A549 (cell line): ENCODE results near the gene TTC28.

Experiments
- EP300 ChIP-seq, 2 experiments: fragments of >200 bp; sonication (Bioruptor Twin); formaldehyde crosslinking; IDR thresholded peaks; 2 replicates in 1 of 2; 3 replicates in 1 of 2; pipeline ENCODE4 v1.6.1; 2016 to 2017
- POLR2AphosphoS2 ChIP-seq: conservative IDR thresholded peaks from 2 replicates; pipeline ENCODE4 v1.6.1; 2012; ENCODE audit warnings: low read length, improper control_type of control experiment, inconsistent platforms
- TF ChIP-seq, protein P1 (sequence below): fragments of >200 bp; sonication (Bioruptor Twin); formaldehyde crosslinking; IDR thresholded peaks from 3 replicates; pipeline ENCODE4 v1.5.1; 2016
- TF ChIP-seq, protein P2 (sequence below): fragments of 200-600 bp; sonication (generic); IDR thresholded peaks from 2 replicates; pipeline ENCODE4 v1.6.1; 2016; ENCODE audit warnings: antibody characterized with exemption, mild to moderate bottlenecking, moderate library complexity

DNA sequence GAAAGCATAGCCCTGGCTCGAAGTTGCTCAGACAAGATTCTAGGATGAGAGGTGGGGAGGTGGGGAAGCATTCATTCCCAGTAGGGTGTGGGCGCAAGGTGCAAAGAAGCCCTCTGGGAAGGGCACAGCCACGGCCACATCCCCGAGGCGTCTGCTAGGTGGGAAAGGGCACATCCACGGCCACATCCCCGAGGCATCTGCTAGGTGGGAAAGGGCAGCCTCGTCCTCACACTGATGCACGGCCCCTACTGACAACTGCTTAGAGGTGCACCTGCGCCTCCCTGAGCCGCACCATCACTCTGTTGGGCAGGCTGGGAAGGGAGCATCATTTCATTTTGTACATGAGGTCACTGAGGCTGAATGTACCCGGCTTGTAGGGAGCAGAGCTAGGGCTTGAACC lies 666.0 kb downstream of the TTC28 start:
- TF ChIP-seq, protein P1, sequence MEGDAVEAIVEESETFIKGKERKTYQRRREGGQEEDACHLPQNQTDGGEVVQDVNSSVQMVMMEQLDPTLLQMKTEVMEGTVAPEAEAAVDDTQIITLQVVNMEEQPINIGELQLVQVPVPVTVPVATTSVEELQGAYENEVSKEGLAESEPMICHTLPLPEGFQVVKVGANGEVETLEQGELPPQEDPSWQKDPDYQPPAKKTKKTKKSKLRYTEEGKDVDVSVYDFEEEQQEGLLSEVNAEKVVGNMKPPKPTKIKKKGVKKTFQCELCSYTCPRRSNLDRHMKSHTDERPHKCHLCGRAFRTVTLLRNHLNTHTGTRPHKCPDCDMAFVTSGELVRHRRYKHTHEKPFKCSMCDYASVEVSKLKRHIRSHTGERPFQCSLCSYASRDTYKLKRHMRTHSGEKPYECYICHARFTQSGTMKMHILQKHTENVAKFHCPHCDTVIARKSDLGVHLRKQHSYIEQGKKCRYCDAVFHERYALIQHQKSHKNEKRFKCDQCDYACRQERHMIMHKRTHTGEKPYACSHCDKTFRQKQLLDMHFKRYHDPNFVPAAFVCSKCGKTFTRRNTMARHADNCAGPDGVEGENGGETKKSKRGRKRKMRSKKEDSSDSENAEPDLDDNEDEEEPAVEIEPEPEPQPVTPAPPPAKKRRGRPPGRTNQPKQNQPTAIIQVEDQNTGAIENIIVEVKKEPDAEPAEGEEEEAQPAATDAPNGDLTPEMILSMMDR = no peak
- TF ChIP-seq, protein P2, sequence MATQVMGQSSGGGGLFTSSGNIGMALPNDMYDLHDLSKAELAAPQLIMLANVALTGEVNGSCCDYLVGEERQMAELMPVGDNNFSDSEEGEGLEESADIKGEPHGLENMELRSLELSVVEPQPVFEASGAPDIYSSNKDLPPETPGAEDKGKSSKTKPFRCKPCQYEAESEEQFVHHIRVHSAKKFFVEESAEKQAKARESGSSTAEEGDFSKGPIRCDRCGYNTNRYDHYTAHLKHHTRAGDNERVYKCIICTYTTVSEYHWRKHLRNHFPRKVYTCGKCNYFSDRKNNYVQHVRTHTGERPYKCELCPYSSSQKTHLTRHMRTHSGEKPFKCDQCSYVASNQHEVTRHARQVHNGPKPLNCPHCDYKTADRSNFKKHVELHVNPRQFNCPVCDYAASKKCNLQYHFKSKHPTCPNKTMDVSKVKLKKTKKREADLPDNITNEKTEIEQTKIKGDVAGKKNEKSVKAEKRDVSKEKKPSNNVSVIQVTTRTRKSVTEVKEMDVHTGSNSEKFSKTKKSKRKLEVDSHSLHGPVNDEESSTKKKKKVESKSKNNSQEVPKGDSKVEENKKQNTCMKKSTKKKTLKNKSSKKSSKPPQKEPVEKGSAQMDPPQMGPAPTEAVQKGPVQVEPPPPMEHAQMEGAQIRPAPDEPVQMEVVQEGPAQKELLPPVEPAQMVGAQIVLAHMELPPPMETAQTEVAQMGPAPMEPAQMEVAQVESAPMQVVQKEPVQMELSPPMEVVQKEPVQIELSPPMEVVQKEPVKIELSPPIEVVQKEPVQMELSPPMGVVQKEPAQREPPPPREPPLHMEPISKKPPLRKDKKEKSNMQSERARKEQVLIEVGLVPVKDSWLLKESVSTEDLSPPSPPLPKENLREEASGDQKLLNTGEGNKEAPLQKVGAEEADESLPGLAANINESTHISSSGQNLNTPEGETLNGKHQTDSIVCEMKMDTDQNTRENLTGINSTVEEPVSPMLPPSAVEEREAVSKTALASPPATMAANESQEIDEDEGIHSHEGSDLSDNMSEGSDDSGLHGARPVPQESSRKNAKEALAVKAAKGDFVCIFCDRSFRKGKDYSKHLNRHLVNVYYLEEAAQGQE = no peak
- no peak for TF ChIP-seq EP300 (IDR thresholded peaks at IDR 0.05)
- TF ChIP-seq POLR2AphosphoS2 = no peak
